Measurements from ENCODE around the gene OR4K5.

The OR4K5 gene, protein sequence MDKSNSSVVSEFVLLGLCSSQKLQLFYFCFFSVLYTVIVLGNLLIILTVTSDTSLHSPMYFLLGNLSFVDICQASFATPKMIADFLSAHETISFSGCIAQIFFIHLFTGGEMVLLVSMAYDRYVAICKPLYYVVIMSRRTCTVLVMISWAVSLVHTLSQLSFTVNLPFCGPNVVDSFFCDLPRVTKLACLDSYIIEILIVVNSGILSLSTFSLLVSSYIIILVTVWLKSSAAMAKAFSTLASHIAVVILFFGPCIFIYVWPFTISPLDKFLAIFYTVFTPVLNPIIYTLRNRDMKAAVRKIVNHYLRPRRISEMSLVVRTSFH

DNA sequence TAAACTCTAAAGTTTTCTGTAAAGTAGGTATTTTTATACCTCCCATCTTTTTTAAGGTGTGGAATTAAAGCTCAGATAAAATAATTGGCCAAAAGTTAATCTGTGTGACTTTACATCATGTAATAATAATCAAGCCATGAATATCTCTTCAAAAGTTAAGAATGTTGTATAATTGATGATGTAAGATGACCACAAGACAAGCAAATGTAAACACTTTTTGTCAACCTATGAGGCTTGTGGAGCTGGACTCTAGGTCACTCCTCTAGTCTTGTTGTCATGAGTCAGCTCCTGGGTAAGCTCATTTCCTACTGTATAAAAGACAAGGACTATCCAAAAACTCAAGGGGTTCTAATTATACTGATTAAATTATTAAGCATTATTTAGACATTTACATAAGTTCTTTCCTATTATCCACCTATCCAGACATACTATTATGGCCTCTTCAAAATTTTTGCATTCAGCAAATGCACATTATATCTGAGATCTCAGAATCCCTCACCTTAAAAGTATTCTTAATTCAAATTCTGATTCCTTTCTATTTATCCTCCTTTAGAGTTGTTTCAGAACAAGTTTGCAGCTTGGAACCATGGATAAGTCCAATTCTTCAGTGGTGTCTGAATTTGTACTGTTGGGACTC is at the start of gene OR4K5:
TSS of gene OR4K5 (plus strand) at position 587 of the 637 bp plus-strand sequence. CDS start at position 587, 0 bp downstream.
- ATAC-seq (ENCODE audit: low read depth) (no peak), DNase-seq (ENCODE audit: low spot score) (no peak)
- no peak within 1 kb of the TSS for H3K27ac ChIP-seq (ENCODE audit: poor library complexity, severe bottlenecking)
- no peaks in the 10 kb centered on the region for H3K4me1 ChIP-seq (ENCODE audit: insufficient read depth, poor library complexity, severe bottlenecking)
- no peaks in the 10 kb centered on the region for H3K36me3 ChIP-seq (ENCODE audit: low read depth)
- no peak for TF ChIP-seq CTCF (IDR thresholded peaks at IDR 0.05; ENCODE audit: poor library complexity, severe bottlenecking)
- H3K9me3 ChIP-seq (ENCODE audit: severe bottlenecking): no peaks in the 10 kb centered on the region
- no peak within 1 kb of the TSS for H3K4me3 ChIP-seq (ENCODE audit: severe bottlenecking)
- H3K27me3 ChIP-seq (ENCODE audit: insufficient read depth, poor library complexity, severe bottlenecking): peaks cover 9% of the 10 kb centered on the region

DNA sequence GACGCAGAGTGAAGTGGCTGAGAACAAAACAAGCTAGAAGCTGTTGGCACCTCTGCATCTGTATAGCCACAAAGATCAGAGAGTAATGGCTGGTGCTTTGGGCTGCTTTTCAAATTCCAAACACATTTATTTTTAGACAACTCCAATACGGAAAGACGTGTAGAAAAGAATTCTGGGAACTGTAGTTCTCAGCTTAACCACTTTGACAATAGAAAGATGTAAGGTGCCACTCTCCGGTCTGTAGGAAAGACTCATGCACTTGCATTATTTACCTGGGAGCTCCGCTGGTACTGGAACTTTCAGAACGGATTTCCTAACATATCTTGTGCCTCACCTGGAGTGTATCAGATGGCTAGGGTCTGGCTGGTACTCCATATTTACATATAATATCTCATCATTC is 47.2 kb upstream of the OR4K5 start:
- Histone ChIP-seq H3K4me1 (ENCODE audit: insufficient read depth, poor library complexity, severe bottlenecking) (no peaks in the 10 kb centered on the region), H3K36me3 (ENCODE audit: low read depth) (no peaks in the 10 kb centered on the region), H3K27ac (ENCODE audit: poor library complexity, severe bottlenecking) (no peak overlapping the region), H3K27me3 (ENCODE audit: insufficient read depth, poor library complexity, severe bottlenecking) (peaks cover 15% of the 10 kb centered on the region), H3K4me3 (ENCODE audit: severe bottlenecking) (no peak overlapping the region), H3K9me3 (ENCODE audit: severe bottlenecking) (no peaks in the 10 kb centered on the region)
- ATAC-seq (ENCODE audit: low read depth) (no peak), DNase-seq (ENCODE audit: low spot score) (no peak)
- no peak for TF ChIP-seq CTCF (IDR thresholded peaks at IDR 0.05; ENCODE audit: poor library complexity, severe bottlenecking)

DNA sequence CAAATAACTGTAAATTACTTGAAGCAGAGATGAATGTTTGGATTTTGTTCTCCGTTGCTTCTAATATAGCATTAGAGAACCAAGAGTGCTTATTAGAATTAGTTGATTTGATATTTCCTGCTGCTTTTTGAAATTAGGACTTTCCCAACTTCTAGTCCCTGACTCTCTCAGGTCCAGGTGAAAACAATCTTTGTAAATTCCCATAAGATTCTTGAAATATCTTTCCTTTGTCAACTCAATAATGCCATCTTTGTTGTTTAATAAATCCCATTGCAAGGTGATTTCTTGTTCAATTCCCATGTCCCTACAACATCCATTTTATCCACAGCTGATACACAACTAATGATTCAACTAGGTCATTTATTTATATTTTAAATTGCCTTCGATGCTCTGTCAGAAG is 45.6 kb upstream of the OR4K5 start, which contains the start of gene OR4K2:
TSS of gene OR4K2 (plus strand) at position 301 of the 400 bp plus-strand sequence. CDS start 1,126 bp downstream, outside the sequence.
- Histone ChIP-seq H3K27ac (ENCODE audit: poor library complexity, severe bottlenecking) (no peak within 1 kb of the TSS), H3K27me3 (ENCODE audit: insufficient read depth, poor library complexity, severe bottlenecking) (peaks cover 13% of the 10 kb centered on the region), H3K4me1 (ENCODE audit: insufficient read depth, poor library complexity, severe bottlenecking) (no peaks in the 10 kb centered on the region), H3K9me3 (ENCODE audit: severe bottlenecking) (no peaks in the 10 kb centered on the region), H3K36me3 (ENCODE audit: low read depth) (no peaks in the 10 kb centered on the region), H3K4me3 (ENCODE audit: severe bottlenecking) (no peak within 1 kb of the TSS)
- no peak for DNase-seq (ENCODE audit: low spot score)
- no peak for ATAC-seq (ENCODE audit: low read depth)
- no peak for TF ChIP-seq CTCF (IDR thresholded peaks at IDR 0.05; ENCODE audit: poor library complexity, severe bottlenecking)

DNA sequence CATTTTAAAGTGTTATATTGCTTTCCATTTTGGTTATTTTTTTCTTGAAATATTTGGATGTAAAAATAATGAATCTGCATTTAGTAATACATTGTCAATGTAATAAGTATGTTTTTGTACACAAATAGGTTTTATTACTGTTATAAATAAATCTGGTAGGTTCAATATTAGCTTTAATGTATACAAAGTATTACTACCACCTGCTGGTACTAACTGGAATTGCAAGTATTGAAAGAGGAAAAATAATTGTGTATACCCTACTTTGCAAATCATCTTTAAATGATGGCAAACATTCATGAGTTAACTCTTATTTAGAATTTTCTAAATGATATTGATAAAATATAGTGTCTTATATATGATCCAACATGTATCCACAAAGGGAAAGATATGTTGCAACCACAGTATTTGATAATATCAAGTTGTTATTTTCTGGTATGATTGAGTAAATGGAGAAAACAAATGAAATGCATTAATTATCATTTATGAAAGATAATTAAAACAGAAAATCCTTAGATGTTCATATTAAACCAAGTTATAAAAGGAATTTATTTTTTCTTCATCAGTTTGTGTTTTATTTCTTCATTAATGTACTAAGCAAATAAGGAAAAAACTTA is 42.3 kb upstream of the OR4K5 start:
- Histone ChIP-seq H3K4me1 (ENCODE audit: insufficient read depth, poor library complexity, severe bottlenecking) (no peaks in the 10 kb centered on the region), H3K27me3 (ENCODE audit: insufficient read depth, poor library complexity, severe bottlenecking) (peaks cover 35% of the 10 kb centered on the region), H3K36me3 (ENCODE audit: low read depth) (no peaks in the 10 kb centered on the region), H3K4me3 (ENCODE audit: severe bottlenecking) (no peak overlapping the region), H3K27ac (ENCODE audit: poor library complexity, severe bottlenecking) (no peak overlapping the region), H3K9me3 (ENCODE audit: severe bottlenecking) (no peaks in the 10 kb centered on the region)
- no peak for DNase-seq (ENCODE audit: low spot score)
- TF ChIP-seq CTCF (IDR thresholded peaks at IDR 0.05; ENCODE audit: poor library complexity, severe bottlenecking): peak; percentile 89
- no peak for ATAC-seq (ENCODE audit: low read depth)

All from RWPE2 (cell line).